Neural progenitor cell (in vitro differentiated cells): ENCODE measurements around the gene HLA-DQB2. TPM values are rescaled to one million over a fixed set of nuclear protein-coding genes. Genes with fewer than 3 reads are reported as not detected.

ENCODE experiments used
- DNase-seq: peaks from one replicate; pipeline ENCODE4 v3.0.0-alpha.2; 2016; ENCODE audit warnings: low spot score
- H2AFZ ChIP-seq: fragments of 200-600 bp; sonication (generic); replicated peaks from 2 replicates; pipeline ENCODE4 v1.6.1; 2016; ENCODE audit warnings: antibody characterized with exemption
- H3F3A ChIP-seq: fragments of 200-600 bp; sonication (generic); 2 replicates; pipeline ENCODE4 v1.6.1; 2016; ENCODE audit warnings: antibody characterized with exemption, low read depth
- H3K27ac ChIP-seq: fragments of 200-600 bp; sonication (generic); 2 replicates; pipeline ENCODE4 v1.5.1; 2016; ENCODE audit warnings: mild to moderate bottlenecking
- H3K27me3 ChIP-seq: fragments of 200-600 bp; sonication (generic); 2 replicates; pipeline ENCODE4 v1.6.1; 2016; ENCODE audit warnings: mild to moderate bottlenecking, moderate library complexity
- H3K36me3 ChIP-seq: fragments of 200-600 bp; sonication (generic); 2 replicates; pipeline ENCODE4 v1.5.1; 2016
- H3K4me1 ChIP-seq: fragments of 200-600 bp; sonication (generic); 2 replicates; pipeline ENCODE4 v1.6.1; 2016; ENCODE audit warnings: mixed run types
- H3K4me2 ChIP-seq: fragments of 200-600 bp; sonication (generic); 2 replicates; pipeline ENCODE4 v1.6.1; 2016
- H3K4me3 ChIP-seq: fragments of 200-600 bp; sonication (generic); 2 replicates; pipeline ENCODE4 v1.5.1; 2016
- H3K79me2 ChIP-seq: fragments of 200-600 bp; sonication (generic); 2 replicates; pipeline ENCODE4 v1.6.1; 2016; ENCODE audit warnings: low read depth
- H3K9ac ChIP-seq: fragments of 200-600 bp; sonication (generic); 2 replicates; pipeline ENCODE4 v1.6.1; 2016
- H3K9me3 ChIP-seq: fragments of 200-600 bp; sonication (generic); 2 replicates; pipeline ENCODE4 v1.5.1; 2016; ENCODE audit warnings: low read depth
- H4K20me1 ChIP-seq: fragments of 200-600 bp; sonication (generic); 2 replicates; pipeline ENCODE4 v1.6.1; 2016; ENCODE audit warnings: low read depth
- H3K27ac Mint-ChIP-seq: 3 replicates; pipeline ENCODE4 v1.8.0; 2021; ENCODE audit warnings: mixed read lengths
- H3K27me3 Mint-ChIP-seq: 2 replicates; pipeline ENCODE4 v1.8.0; 2022; ENCODE audit warnings: low read depth, mild to moderate bottlenecking, inconsistent platforms, moderate library complexity, mixed read lengths; ENCODE audit not compliant: insufficient read depth
- H3K36me3 Mint-ChIP-seq: 3 replicates; pipeline ENCODE4 v1.8.0; 2021; ENCODE audit warnings: mixed read lengths
- H3K4me1 Mint-ChIP-seq: 3 replicates; pipeline ENCODE4 v1.8.0; 2021; ENCODE audit warnings: mixed read lengths
- H3K4me3 Mint-ChIP-seq: 3 replicates; pipeline ENCODE4 v1.8.0; 2021; ENCODE audit warnings: mild to moderate bottlenecking, moderate library complexity, mixed read lengths
- H3K9me3 Mint-ChIP-seq: 3 replicates; pipeline ENCODE4 v1.8.0; 2020; ENCODE audit warnings: mixed read lengths
- CTCF ChIP-seq: fragments of 200-600 bp; sonication (generic); IDR thresholded peaks from 2 replicates; pipeline ENCODE4 v1.5.1; 2017; ENCODE audit warnings: antibody characterized with exemption, mild to moderate bottlenecking
- EZH2 ChIP-seq: fragments of 200-600 bp; sonication (generic); IDR thresholded peaks from 2 replicates; pipeline ENCODE4 v1.6.1; 2017; ENCODE audit warnings: antibody characterized with exemption, mild to moderate bottlenecking, moderate library complexity
- EZH2phosphoT487 ChIP-seq: fragments of 200-600 bp; sonication (generic); IDR thresholded peaks from 2 replicates; pipeline ENCODE4 v1.6.1; 2017; ENCODE audit warnings: antibody characterized with exemption
- total RNA-seq: library from RNA; depleted of rRNA; stranded (reverse); fragments of >200 nt; gene quantifications from 2 replicates; pipeline ENCODE4 v1.2.3, GENCODE V29; 2015; ENCODE audit warnings: low replicate concordance

The HLA-DQB2 gene
- total RNA-seq, 1 donor from 2014 or later = not detected

GRCh38 chr6:32803416-32803815, 40.1 kb upstream of the HLA-DQB2 start:
- no peak for TF ChIP-seq EZH2phosphoT487
- no peak for TF ChIP-seq EZH2
- TF ChIP-seq CTCF = no peak
- H3K4me1 Mint-ChIP-seq = no peaks in the 10 kb centered on the region
- Histone ChIP-seq H3K27ac (no peak overlapping the region), H2AFZ (no peak overlapping the region), H3K4me1 (no peaks in the 10 kb centered on the region), H3F3A (no peaks in the 10 kb centered on the region), H3K36me3 (no peaks in the 10 kb centered on the region), H3K79me2 (no peaks in the 10 kb centered on the region), H4K20me1 (no peaks in the 10 kb centered on the region), H3K27me3 (peaks cover 50% of the 10 kb centered on the region), H3K4me2 (no peak overlapping the region), H3K4me3 (no peak overlapping the region), H3K9me3 (no peaks in the 10 kb centered on the region), H3K9ac (no peak overlapping the region)
- H3K36me3 Mint-ChIP-seq = no peaks in the 10 kb centered on the region
- DNase-seq = no peak
- peaks cover 2% of the 10 kb centered on the region for H3K9me3 Mint-ChIP-seq
- no peak overlapping the region for H3K4me3 Mint-ChIP-seq
- H3K27me3 Mint-ChIP-seq = peaks cover 5% of the 10 kb centered on the region
- H3K27ac Mint-ChIP-seq = no peak overlapping the region

- no peak overlapping the region for H2AFZ ChIP-seq
- no peak overlapping the region for H3K4me3 Mint-ChIP-seq
- TF ChIP-seq CTCF = no peak
- H3F3A ChIP-seq = no peaks in the 10 kb centered on the region
- no peaks in the 10 kb centered on the region for H3K36me3 Mint-ChIP-seq
- peaks cover 52% of the 10 kb centered on the region for H3K27me3 ChIP-seq
- peaks cover 4% of the 10 kb centered on the region for H3K4me1 Mint-ChIP-seq
- H3K36me3 ChIP-seq = no peaks in the 10 kb centered on the region
- no peaks in the 10 kb centered on the region for H3K79me2 ChIP-seq
- DNase-seq = no peak
- H4K20me1 ChIP-seq = no peaks in the 10 kb centered on the region
- peaks cover 2% of the 10 kb centered on the region for H3K9me3 Mint-ChIP-seq
- no peaks in the 10 kb centered on the region for H3K9me3 ChIP-seq
- H3K4me2 ChIP-seq = no peak overlapping the region
- no peak overlapping the region for H3K9ac ChIP-seq
- no peak overlapping the region for H3K27ac Mint-ChIP-seq
- peaks cover 7% of the 10 kb centered on the region for H3K27me3 Mint-ChIP-seq
- H3K27ac ChIP-seq = no peak overlapping the region
- H3K4me3 ChIP-seq = no peak overlapping the region
- H3K4me1 ChIP-seq = no peaks in the 10 kb centered on the region
These were observed 36.4 kb upstream of the HLA-DQB2 start for GRCh38 chr6:32799740-32800139.

GRCh38 chr6:32799168-32799567, 35.8 kb upstream of the HLA-DQB2 start:
- Histone ChIP-seq H3K4me1 (no peaks in the 10 kb centered on the region), H3K27me3 (peaks cover 48% of the 10 kb centered on the region), H3K27ac (no peak overlapping the region), H3F3A (no peaks in the 10 kb centered on the region), H3K79me2 (no peaks in the 10 kb centered on the region), H2AFZ (no peak overlapping the region), H3K4me3 (no peak overlapping the region), H3K36me3 (no peaks in the 10 kb centered on the region), H3K4me2 (no peak overlapping the region), H3K9me3 (no peaks in the 10 kb centered on the region), H3K9ac (no peak overlapping the region), H4K20me1 (no peaks in the 10 kb centered on the region)
- no peak for TF ChIP-seq EZH2phosphoT487
- TF ChIP-seq CTCF = no peak
- TF ChIP-seq EZH2 = no peak
- Mint-ChIP-seq H3K4me1 (peaks cover 4% of the 10 kb centered on the region), H3K4me3 (no peak overlapping the region), H3K27me3 (peaks cover 7% of the 10 kb centered on the region), H3K36me3 (no peaks in the 10 kb centered on the region), H3K27ac (no peak overlapping the region), H3K9me3 (peaks cover 2% of the 10 kb centered on the region)
- no peak for DNase-seq
